Lower leg skin (tissue), 4 donors: ENCODE measurements around the gene SRP54. TPM values are rescaled to one million over a fixed set of nuclear protein-coding genes. Genes with fewer than 3 reads are reported as not detected.

Experiments used
- DNase-seq, 2 donors: peaks; one replicate each; pipeline ENCODE4 v3.0.0-alpha.2; 2019; ENCODE audit warnings: low spot score in 2 of 2
- H3K4me3 ChIP-seq: fragments of 200-600 bp; sonication (generic); 2 replicates; pipeline ENCODE4 v1.5.1; 2017; ENCODE audit warnings: mild to moderate bottlenecking, low read depth; ENCODE audit not compliant: poor library complexity, severe bottlenecking
- POLR2A ChIP-seq, 2 donors: fragments of 450-650 bp; IDR thresholded peaks; one replicate each; pipeline ENCODE4 v1.6.1; 2016 to 2017; ENCODE audit warnings: antibody characterized with exemption in 2 of 2, mild to moderate bottlenecking in 1 of 2, moderate library complexity in 1 of 2
- WGBS, 2 donors: methylation state at CpG; one replicate each; pipeline ENCODE4 v1.1.5; 2018; 5-methylcytosine and 5-hydroxymethylcytosine counted together
- intact Hi-C: fragments of 100-400 bp; cut with DNase I; formaldehyde crosslinking; loops from one replicate; pipeline ENCODE4 v1.15.0; 2023; ENCODE audit warnings: low total_unique reads
- total RNA-seq, 4 donors: library from RNA; depleted of rRNA; stranded (reverse); fragments of >200 nt; gene quantifications; one replicate each; pipeline ENCODE4 v1.1.0, GENCODE V29; 2016
- TF ChIP-seq, protein P1 (sequence below), 3 donors: fragments of 450-650 bp; IDR thresholded peaks; one replicate each; pipeline ENCODE4 v1.5.1; 2016; ENCODE audit warnings: antibody characterized with exemption in 3 of 3, mild to moderate bottlenecking in 3 of 3, moderate library complexity in 2 of 3

Gene SRP54
- total RNA-seq, result 10 to 100 TPM; 36.1 to 51.8 (median 38.6) TPM

DNA sequence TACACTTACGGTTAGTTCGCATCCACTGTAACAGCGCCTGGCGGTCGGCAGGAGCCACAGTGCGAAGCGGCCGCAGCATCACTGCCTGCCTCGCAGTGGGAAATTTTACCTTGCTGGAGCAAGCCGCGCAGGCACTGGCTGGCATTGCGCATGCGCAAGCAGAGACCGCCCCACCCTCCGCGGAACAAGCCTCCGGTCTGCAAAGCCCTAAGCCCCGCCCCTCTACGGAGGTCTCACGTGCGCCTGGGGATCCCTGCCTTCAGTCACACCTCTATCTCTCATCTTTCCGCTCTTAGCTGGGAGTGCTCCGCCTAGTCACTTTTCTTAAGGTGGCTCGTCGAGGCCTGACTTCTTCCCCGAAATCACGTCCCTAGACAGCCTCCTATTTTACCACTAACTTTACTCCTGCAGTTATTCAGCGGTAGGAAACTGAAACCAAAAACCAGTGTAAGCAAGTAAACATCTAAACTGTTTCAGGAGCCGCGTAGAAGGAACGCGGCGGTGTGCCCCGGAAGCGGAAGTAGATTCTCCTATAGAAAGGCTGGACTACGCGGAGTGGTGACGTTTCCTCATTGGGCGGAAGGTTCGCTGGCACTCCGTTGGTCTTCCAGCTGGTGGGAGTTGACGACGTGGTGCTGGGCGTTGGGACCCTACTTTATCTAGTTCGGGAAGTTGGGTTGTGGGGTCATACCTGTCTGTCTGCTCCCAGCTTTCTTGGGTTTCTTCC, at the start of gene SRP54:
SRP54 (plus strand) TSS at position 572 of the 727 bp plus-strand sequence. CDS start 13,718 bp downstream, outside the sequence.
- intact Hi-C loops, result no loop called here
- peak; percentile 99 to 100 for DNase-seq
- peak in 1 of 2 donors; percentile 26 for TF ChIP-seq POLR2A (IDR thresholded peaks at IDR 0.05)
- TF ChIP-seq, protein P1, sequence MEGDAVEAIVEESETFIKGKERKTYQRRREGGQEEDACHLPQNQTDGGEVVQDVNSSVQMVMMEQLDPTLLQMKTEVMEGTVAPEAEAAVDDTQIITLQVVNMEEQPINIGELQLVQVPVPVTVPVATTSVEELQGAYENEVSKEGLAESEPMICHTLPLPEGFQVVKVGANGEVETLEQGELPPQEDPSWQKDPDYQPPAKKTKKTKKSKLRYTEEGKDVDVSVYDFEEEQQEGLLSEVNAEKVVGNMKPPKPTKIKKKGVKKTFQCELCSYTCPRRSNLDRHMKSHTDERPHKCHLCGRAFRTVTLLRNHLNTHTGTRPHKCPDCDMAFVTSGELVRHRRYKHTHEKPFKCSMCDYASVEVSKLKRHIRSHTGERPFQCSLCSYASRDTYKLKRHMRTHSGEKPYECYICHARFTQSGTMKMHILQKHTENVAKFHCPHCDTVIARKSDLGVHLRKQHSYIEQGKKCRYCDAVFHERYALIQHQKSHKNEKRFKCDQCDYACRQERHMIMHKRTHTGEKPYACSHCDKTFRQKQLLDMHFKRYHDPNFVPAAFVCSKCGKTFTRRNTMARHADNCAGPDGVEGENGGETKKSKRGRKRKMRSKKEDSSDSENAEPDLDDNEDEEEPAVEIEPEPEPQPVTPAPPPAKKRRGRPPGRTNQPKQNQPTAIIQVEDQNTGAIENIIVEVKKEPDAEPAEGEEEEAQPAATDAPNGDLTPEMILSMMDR (IDR thresholded peaks at IDR 0.05), result peak in 1 of 3 donors; percentile 4
- whole genome bisulfite sequencing, 2 donors, result 0% methylated on average over 44 to 45 of the region's 45 CpGs
- H3K4me3 ChIP-seq, result peak within 1 kb of the TSS; percentile 93

DNA sequence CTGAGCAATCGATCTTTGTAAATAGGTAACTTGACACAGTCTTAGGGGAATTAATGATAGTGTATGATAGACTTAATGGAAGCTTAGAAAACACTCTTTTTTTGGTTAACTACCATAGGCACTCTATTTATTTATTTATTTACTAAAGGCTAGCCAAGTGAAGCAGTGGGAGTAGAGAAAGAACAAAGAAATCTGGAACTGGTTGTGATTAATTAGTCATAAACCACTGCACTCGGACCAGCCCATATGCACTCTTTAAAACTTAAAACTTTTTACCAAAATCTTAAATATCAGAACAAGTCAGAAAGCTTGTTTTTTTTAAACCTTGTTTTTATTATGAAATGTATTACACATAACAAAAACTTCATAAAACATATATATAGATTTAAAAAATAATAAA, 49.5 kb upstream of the SRP54 start:
- WGBS, 2 donors, result 75 to 85% methylated on average over 2 of the region's 2 CpGs
- TF ChIP-seq, protein P1 (IDR thresholded peaks at IDR 0.05), result no peak
- TF ChIP-seq POLR2A (IDR thresholded peaks at IDR 0.05), result no peak
- H3K4me3 ChIP-seq, result no peak overlapping the region
- intact Hi-C loops, result no loop called here
- DNase-seq, result no peak

DNA sequence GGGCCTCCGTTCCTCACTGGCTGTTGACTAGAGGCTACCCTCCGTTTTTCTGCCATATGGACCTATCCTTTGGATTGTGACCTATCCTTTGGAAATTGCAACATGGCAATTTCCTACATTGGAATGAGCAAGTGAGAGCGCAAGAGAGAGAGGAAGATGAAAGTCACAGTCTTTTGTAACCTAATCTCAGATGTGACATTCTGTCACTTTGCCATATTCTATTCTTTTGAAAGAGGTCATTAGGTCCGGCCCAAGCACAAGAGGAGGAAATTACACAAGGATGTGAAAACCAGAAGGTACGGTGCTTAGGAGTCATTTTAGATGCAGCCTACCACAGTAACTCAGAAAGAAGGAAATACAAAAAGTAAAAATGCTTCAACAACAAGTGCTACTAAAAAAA, 47.3 kb upstream of the SRP54 start:
- intact Hi-C loops, result no loop called here
- TF ChIP-seq, protein P1 (IDR thresholded peaks at IDR 0.05), result no peak
- TF ChIP-seq POLR2A (IDR thresholded peaks at IDR 0.05), result no peak
- 76 to 80% methylated on average over 5 of the region's 5 CpGs for WGBS, 2 donors
- H3K4me3 ChIP-seq, result no peak overlapping the region
- no peak for DNase-seq

DNA sequence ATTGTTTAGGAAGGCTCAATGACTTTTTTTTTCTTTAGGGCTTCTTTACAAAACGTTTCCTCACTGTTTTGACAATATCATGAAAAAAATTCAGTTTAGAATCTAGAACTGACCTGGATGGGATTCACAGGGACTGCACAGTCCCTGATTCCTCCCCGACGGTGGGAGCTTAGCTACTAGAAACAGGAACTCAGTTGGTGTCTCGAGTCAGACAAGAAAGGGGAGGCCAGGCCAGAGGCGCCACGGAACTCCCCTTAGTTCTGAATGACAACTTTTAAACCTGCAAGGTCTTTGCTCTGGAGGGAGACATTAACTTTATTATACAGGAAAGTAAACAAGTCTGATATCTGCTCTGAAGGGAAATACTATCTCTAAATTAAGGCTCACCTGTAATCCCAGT, 45.4 kb upstream of the SRP54 start:
- H3K4me3 ChIP-seq, result no peak overlapping the region
- no peak for DNase-seq
- intact Hi-C loops, result no loop called here
- TF ChIP-seq POLR2A (IDR thresholded peaks at IDR 0.05), result no peak
- TF ChIP-seq, protein P1 (IDR thresholded peaks at IDR 0.05), result no peak
- 81 to 87% methylated on average over 6 of the region's 6 CpGs for WGBS, 2 donors

DNA sequence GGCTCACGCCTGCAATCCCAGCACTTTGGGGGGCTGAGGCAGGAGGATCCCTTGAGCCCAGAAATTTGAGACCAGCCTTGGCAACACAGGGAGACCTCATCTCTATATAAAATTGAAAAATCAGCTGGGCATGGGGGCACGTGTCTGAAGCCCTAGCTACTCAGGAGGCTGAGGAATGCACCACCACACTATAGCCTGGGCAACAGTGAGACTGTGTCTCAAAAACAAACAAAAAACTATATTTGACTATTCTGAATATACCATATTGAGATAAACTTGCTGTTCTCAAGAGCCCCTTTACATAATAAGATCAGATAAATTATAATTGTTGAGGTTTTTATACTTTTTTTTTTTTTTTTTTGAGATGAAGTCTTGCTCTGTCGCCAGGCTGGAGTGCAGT, 44.9 kb upstream of the SRP54 start:
- TF ChIP-seq POLR2A (IDR thresholded peaks at IDR 0.05), result no peak
- TF ChIP-seq, protein P1 (IDR thresholded peaks at IDR 0.05), result no peak
- H3K4me3 ChIP-seq, result no peak overlapping the region
- intact Hi-C loops, result no loop called here
- 87 to 88% methylated on average over 3 of the region's 3 CpGs for WGBS, 2 donors
- no peak for DNase-seq

DNA sequence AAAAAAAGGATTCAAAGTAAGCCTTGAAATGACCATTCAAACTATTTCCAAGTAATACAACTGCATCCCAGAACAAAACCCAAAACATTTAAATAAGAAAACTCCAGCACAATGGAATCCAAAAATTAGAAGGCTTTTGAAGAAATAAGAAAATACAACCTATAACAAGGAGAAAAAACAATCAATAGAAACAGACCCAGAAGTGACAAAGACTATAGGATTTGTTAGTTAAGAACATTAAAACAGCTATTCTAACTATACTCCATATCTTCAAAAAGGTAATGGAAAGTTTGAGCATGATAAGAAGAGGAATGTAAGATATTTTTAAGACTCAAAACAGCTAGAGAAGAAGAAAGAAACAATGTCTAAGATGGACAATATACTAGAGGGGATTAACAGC, 39.3 kb upstream of the SRP54 start:
- no peak overlapping the region for H3K4me3 ChIP-seq
- no peak for DNase-seq
- intact Hi-C loops, result no loop called here
- no peak for TF ChIP-seq POLR2A (IDR thresholded peaks at IDR 0.05)
- TF ChIP-seq, protein P1 (IDR thresholded peaks at IDR 0.05), result no peak
